Adrenal gland (tissue), 12 donors: ENCODE results near the gene TMEM117. TPM values are rescaled to one million over a fixed set of nuclear protein-coding genes. Genes with fewer than 3 reads are reported as not detected.

Experiments used
- DNase-seq, 7 donors: peaks; one replicate each; pipeline ENCODE4 v3.0.0-alpha.2; 2019 to 2020
- H3K27ac ChIP-seq, 5 donors: fragments of 200-600 bp; sonication (generic) in 4 of 5; 1 replicate in 3 of 5; 2 replicates in 2 of 5; pipeline versions ENCODE4 v1.5.1 to v1.8.0; 2016 to 2020; ENCODE audit warnings: mild to moderate bottlenecking in 1 of 5
- H3K27me3 ChIP-seq: fragments of 200-600 bp; 2 replicates; pipeline ENCODE4 v1.8.0; 2021
- H3K36me3 ChIP-seq, 2 donors: fragments of 200-600 bp; replicated peaks in 1 of 2; 1 replicate in 1 of 2; 2 replicates in 1 of 2; pipeline versions ENCODE4 v1.5.1 to v1.8.0; 2018 to 2022
- H3K4me1 ChIP-seq, 2 donors: fragments of 200-600 bp; replicated peaks in 1 of 2; 1 replicate in 1 of 2; 2 replicates in 1 of 2; pipeline versions ENCODE4 v1.5.1 to v1.8.0; 2018 to 2021
- H3K4me3 ChIP-seq, 4 donors: fragments of 200-600 bp; sonication (generic) in 3 of 4; one replicate each; pipeline ENCODE4 v1.5.1; 2016 to 2018
- H3K9me3 ChIP-seq, 3 donors: fragments of 200-600 bp; sonication (generic) in 1 of 3; replicated peaks in 1 of 3; 1 replicate in 2 of 3; 2 replicates in 1 of 3; pipeline versions ENCODE4 v1.5.1 to v1.8.0; 2016 to 2021
- CTCF ChIP-seq, 6 experiments: fragments of 450-650 bp in 4 of 6; fragments of 200-600 bp in 2 of 6; sonication (generic) in 1 of 6; IDR thresholded peaks; 1 replicate in 5 of 6; 2 replicates in 1 of 6; pipeline versions ENCODE4 v1.5.1 to v1.8.0; 2016 to 2021; ENCODE audit warnings: antibody characterized with exemption in 6 of 6, mild to moderate bottlenecking in 2 of 6, moderate library complexity in 1 of 6
- POLR2A ChIP-seq, 2 donors: fragments of 450-650 bp; IDR thresholded peaks; one replicate each; pipeline ENCODE4 v1.6.1; 2017; ENCODE audit warnings: antibody characterized with exemption in 2 of 2, mild to moderate bottlenecking in 2 of 2, moderate library complexity in 1 of 2
- WGBS, 4 donors: extraction: QIAGEN DNeasy Blood & Tissue Kit in 2 of 4; methylation state at CpG; one replicate each; pipeline versions ENCODE4 v1.1.5 to v1.1.7; 2013 to 2017; 5-methylcytosine and 5-hydroxymethylcytosine counted together
- intact Hi-C, 2 donors: fragments of 100-400 bp; cut with DNase I; formaldehyde crosslinking; loops; one replicate each; pipeline versions ENCODE4 v1.14.1 to v1.15.0; 2022 to 2023
- polyA plus RNA-seq, 3 donors: library from polyadenylated mRNA; stranded (reverse); fragments of 200-250 nt in 2 of 3; fragments of 350-450 nt in 1 of 3; fragmentation: Illumina TruSeq in 1 of 3; extraction: RNeasy Lipid Tissue Mini Kit (QIAGEN cat#74804) in 1 of 3; gene quantifications; one replicate each; pipeline ENCODE4 v1.2.3, GENCODE V29; 2013 to 2014
- total RNA-seq, 9 donors: library from RNA; depleted of rRNA in 4 of 9; stranded (reverse); fragments of >200 nt in 4 of 9; fragments of 120-200 nt in 1 of 9; fragmentation: NEBNext Ultra II Directional in 1 of 9; extraction: Animal tissue kit (Norgen Biotek cat#: 25700) in 1 of 9; gene quantifications; one replicate each; pipeline versions ENCODE4 v1.1.0 to v1.2.4, GENCODE V29; 2013 to 2023
- donor health status: healthy with polysubstance abuse.
- donor health status: Bipolar disorder and iron deficiency.
- donor health status: DM: yes; HTN: yes; CAD: no.
- donor health status: DM: no; HTN: no; CAD: no.
- donor health status: DM: no; HTN: no; CAD: no.
- donor health status: DM: yes; HTN: yes; CAD: no.

Gene TMEM117
- total and polyA plus RNA-seq, 12 donors, result 1.9 to 38.5 (median 6.7) TPM

GRCh38 chr12:43795716-43796280, 40.1 kb upstream of the TMEM117 start:
- Histone ChIP-seq H3K4me1 (no peaks in the 10 kb centered on the region), H3K27ac (no peak overlapping the region), H3K27me3 (no peaks in the 10 kb centered on the region), H3K36me3 (peaks cover 0 to 60% of the 10 kb centered on the region in 2 donors), H3K4me3 (no peak overlapping the region), H3K9me3 (no peaks in the 10 kb centered on the region)
- WGBS, 4 donors, result 77 to 84% (median 78%) methylated on average over 2 of the region's 2 CpGs
- TF ChIP-seq POLR2A (IDR thresholded peaks at IDR 0.05), result no peak
- no peak for TF ChIP-seq CTCF (IDR thresholded peaks at IDR 0.05)
- DNase-seq, result no peak
- intact Hi-C loops, result no loop called here

GRCh38 chr12:43797561-43798217, 38.2 kb upstream of the TMEM117 start:
- intact Hi-C loops, result no loop called here
- Histone ChIP-seq H3K4me1 (peaks cover 0 to 3% of the 10 kb centered on the region in 2 donors), H3K27me3 (no peaks in the 10 kb centered on the region), H3K27ac (no peak overlapping the region), H3K36me3 (peaks cover 0 to 73% of the 10 kb centered on the region in 2 donors), H3K9me3 (no peaks in the 10 kb centered on the region), H3K4me3 (no peak overlapping the region)
- 78 to 93% (median 90%) methylated on average over 4 of the region's 4 CpGs for WGBS, 4 donors
- DNase-seq, result no peak
- TF ChIP-seq CTCF (IDR thresholded peaks at IDR 0.05) (no peak), POLR2A (IDR thresholded peaks at IDR 0.05) (no peak)

GRCh38 chr12:43805149-43805859, 30.6 kb upstream of the TMEM117 start:
- WGBS, 4 donors, result 4 to 7% (median 5%) methylated on average over 20 of the region's 20 CpGs
- Histone ChIP-seq H3K9me3 (no peaks in the 10 kb centered on the region), H3K27ac (peak overlapping the region; percentile 94 to 100 (median 98))

More at GRCh38 chr12:43805149-43805859, 30.6 kb upstream of the TMEM117 start:
- H3K4me1 ChIP-seq, result peaks cover 0 to 37% of the 10 kb centered on the region in 2 donors
- DNase-seq, result no peak
- peaks cover 0 to 24% of the 10 kb centered on the region in 2 donors for H3K36me3 ChIP-seq
- peak overlapping the region; percentile 43 to 98 (median 54) for H3K4me3 ChIP-seq
- H3K27me3 ChIP-seq, result no peaks in the 10 kb centered on the region
- intact Hi-C loops, result loop anchor here in 1 of 2 donors (10.0 kb wide), 1 partner anchor 79 kb away; no protein-coding TSS in a partner anchor
- TF ChIP-seq CTCF (IDR thresholded peaks at IDR 0.05), result no peak
- TF ChIP-seq POLR2A (IDR thresholded peaks at IDR 0.05), result no peak
